Activated CD4-positive, alpha-beta T cell treated with anti-CD3 and anti-CD28 coated beads, Interleukin-2, Interleukin-6, amounts not matched to agents 100 ng/mL and 50 ng/mL, durations not matched to agents 16 hours and 8 hours (primary cell): ENCODE measurements around the gene FER1L5.
A peak's percentile ranks its signal among the peaks of the same experiment; 100 is the strongest.

Source experiments
- DNase-seq: peaks from one replicate; pipeline ENCODE4 v3.0.0-alpha.2; 2020

Gene FER1L5

DNA sequence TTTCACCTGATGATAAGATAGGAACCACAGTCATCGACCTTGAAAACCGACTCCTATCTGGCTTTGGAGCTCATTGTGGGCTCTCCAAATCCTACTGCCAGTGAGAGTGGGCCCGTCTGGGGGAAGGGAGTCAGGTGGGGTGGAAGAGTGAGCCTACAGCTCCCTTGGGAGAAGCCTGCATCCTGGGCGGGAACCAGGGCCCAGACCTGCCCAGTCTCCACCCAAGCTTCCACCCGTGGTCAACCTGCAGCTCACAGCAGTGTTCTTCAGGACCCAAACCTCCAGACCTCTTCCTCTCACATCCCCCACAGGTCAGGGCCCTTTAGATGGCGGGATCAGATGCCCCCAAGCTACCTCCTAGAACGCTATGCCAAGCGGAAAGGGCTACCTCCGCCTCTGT is 57.1 kb downstream of the FER1L5 start:
- no peak for DNase-seq

DNA sequence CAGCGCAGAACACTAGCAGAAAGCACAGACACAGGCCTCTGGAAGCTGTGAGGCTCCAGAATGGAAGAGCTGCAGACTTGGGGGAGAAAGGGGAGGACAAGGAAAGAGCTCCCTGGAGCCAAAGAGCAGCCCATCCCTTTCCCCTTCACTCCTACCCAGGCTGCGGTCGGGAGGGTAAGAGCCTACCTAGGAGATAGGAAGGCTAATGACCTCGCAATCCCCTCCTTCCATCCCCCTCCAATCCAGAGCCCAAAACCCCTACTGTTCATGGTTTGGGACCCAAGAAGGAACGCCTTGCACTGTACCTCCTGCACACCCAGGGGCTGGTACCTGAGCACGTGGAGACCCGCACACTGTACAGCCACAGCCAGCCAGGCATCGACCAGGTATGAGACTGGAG is 57.5 kb downstream of the FER1L5 start:
- DNase-seq = no peak

GRCh38 chr2:96701636-96702035 is 59.1 kb downstream of the FER1L5 start:
- no peak for DNase-seq

- no peak for DNase-seq
These were observed 59.7 kb downstream of the FER1L5 start for GRCh38 chr2:96702098-96702785.

GRCh38 chr2:96703021-96703751 is 60.6 kb downstream of the FER1L5 start:
- no peak for DNase-seq

- no peak for DNase-seq
These were observed 68.4 kb downstream of the FER1L5 start for GRCh38 chr2:96710985-96711384.

GRCh38 chr2:96715658-96716057 is 73.1 kb downstream of the FER1L5 start:
- DNase-seq = no peak

- no peak for DNase-seq
These were observed 73.8 kb downstream of the FER1L5 start for GRCh38 chr2:96716388-96716787.

DNA sequence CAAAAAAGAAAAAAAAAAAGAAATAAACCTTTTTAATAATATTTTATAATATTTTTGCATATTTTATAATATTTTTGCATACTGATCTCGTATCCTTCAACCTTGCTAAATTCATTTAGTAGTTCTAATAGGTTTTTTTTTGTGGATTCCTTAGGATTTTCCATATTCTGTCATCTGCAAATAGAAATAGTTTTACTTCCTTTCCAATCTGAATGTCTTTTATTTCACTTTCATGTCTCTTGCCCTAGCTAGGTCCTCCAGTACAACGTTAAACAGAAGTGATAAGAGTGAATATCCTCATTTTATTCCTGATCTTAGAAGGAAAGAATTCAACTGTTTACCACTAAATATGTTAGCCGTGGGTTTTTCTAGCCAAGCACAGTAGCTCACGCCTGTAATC is 83.6 kb downstream of the FER1L5 start:
- DNase-seq = no peak

- DNase-seq = no peak
These were observed 84.9 kb downstream of the FER1L5 start for GRCh38 chr2:96727431-96727830.

GRCh38 chr2:96729748-96730147 is 87.2 kb downstream of the FER1L5 start:
- DNase-seq = no peak

GRCh38 chr2:96730212-96730611 is 87.6 kb downstream of the FER1L5 start:
- DNase-seq = no peak

- DNase-seq = peak; percentile 38
These were observed 91.4 kb downstream of the FER1L5 start for GRCh38 chr2:96733931-96734330.

- peak; percentile 23 for DNase-seq
These were observed 92.5 kb downstream of the FER1L5 start for GRCh38 chr2:96734880-96735583.

GRCh38 chr2:96737251-96737650 is 94.7 kb downstream of the FER1L5 start:
- no peak for DNase-seq

DNA sequence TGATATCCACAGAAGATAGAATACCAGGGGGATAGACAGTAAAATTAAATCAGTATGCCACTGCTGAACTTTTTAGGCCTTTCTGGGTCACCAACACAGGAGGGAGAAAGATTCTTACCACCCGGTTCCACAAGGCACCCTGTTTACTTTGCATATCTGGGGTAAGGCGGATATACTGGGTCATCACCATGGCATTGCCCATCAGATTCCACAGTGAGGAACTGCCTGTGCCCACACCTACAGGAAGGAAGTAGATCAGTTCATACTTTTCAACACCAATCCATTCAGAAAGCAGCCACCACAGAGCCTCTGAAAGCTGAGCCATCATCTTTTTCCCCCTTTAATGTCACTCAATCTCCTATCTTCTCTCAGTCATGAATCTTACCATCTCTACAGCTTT is 95.3 kb downstream of the FER1L5 start:
- peak; percentile 12 for DNase-seq

DNA sequence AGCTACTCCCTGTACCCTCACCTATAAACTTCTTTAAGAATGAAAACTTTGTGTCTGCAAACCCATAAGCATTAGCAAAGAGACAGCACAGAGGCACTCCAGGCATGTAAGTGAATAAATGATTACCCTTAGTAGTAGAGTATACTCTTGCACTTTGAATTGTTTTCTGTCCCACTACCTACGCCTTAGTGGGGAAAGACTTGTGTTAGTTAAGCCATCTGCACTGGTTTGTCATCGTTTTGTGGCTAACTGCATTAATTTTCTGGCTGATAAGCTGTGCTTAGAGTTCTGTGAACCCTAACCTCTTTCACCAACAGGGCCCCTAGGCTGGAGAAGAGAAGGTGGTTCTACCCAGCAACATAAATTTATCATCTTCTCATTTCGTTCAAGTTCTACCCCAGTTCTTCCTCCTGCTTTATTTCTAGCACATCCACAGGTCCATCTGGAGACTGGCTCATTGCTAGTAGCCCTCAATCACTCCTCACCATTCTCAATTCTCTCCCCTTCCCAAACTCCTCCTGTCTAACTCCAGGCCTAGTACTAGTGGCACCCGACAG is 96.6 kb downstream of the FER1L5 start:
- DNase-seq = no peak

- DNase-seq = peak; percentile 98
These were observed 97.3 kb downstream of the FER1L5 start, which contains the start of gene LMAN2L for GRCh38 chr2:96739633-96740428. LMAN2L (minus strand) TSS chr2:96740064; CDS start chr2:96740040, 24 bp downstream.

DNA sequence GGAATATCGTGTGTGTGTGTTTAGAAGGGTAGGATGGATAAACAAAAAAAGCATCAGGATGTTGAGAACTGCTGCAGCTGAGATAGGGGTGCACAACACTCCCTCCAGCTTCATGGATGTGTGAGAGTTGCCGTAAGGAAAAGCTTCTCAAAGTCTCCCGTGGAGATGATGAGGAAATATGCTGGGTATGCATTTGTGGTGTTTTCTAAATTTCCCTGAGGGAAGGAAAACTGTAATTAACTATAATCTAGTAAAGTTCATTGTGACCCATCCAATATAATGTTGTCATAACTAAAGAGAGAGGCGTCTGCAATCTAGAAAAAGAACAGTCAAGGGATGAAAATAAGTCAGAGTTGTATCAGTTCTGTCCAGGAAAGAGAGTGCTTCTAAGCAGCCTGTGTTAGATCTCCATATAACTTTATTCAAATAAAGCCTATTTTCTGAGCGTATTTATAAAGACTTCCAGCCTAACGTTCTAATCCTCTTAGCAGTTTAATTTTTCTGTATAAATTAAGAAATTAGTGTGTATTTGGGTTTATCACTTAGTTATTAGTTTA is 104.6 kb downstream of the FER1L5 start:
- DNase-seq = no peak

- no peak for DNase-seq
These were observed 109.2 kb downstream of the FER1L5 start for GRCh38 chr2:96751800-96752199.

GRCh38 chr2:96753661-96754282 is 111.2 kb downstream of the FER1L5 start:
- DNase-seq = no peak

GRCh38 chr2:96754317-96754716 is 111.8 kb downstream of the FER1L5 start:
- no peak for DNase-seq
